ENCODE results near the gene RPL10. TPM values are rescaled to one million over a fixed set of nuclear protein-coding genes. Genes with fewer than 3 reads are reported as not detected.

The RPL10 gene
- total and polyA plus RNA-seq, 2 of the 8 experiments (the other 6 are each of a cell fraction or from before 2014, with no cell fraction given) = 2,633 to 4,293 TPM

DNA sequence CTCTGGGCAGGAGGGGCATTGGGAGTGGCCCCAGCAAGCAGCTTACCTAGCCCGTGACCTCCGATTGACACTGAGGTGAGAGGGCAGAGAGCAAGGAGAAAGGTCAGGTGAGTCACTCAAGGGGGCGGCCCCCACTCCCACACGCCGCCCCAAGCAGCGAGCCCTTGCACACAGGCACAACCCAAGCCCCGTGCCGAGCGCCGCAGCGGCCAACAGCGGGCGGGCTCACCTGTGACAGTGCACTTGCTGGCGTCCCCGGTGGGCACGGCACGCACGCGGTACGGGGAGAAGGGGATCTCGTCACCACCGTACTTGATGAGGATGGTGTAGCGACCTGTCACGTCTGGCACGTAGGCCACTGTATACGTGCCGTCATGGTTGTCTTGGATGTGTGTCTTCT is 41.0 kb upstream of the RPL10 start:
- no peak overlapping the region for H2BK12ac ChIP-seq (ENCODE audit: low read depth, low read length)
- H3K79me2 ChIP-seq (ENCODE audit: control insufficient read depth in 1 of 2, insufficient read depth in 2 of 2, low read length in 2 of 2) = peaks cover 0 to 7% of the 10 kb centered on the region in 2 experiments; a peak in 2 of 4 replicates
- no peak overlapping the region for H2BK120ac ChIP-seq (replicated peaks; ENCODE audit: low read depth, low read length)
- DNase-seq (ENCODE audit: low read depth in 1 of 2, low spot score in 2 of 2) (no peak), FAIRE-seq (no peak)
- no peak overlapping the region for H3K14ac ChIP-seq (ENCODE audit: insufficient read length)
- no peak overlapping the region for H3K4ac ChIP-seq (replicated peaks; ENCODE audit: insufficient read length, low read depth, low read length)
- TF ChIP-seq CHD1 (IDR thresholded peaks at IDR 0.05; ENCODE audit: low read depth, low read length) (no peak), POLR2AphosphoS5 (IDR thresholded peaks at IDR 0.05; ENCODE audit: low read depth, low read length) (peak; percentile 76), CHD2 (IDR thresholded peaks at IDR 0.05; ENCODE audit: low read length) (no peak), RBBP5 (IDR thresholded peaks at IDR 0.05; ENCODE audit: borderline replicate concordance, low read depth, low read length) (no peak), RNF2 (IDR thresholded peaks at IDR 0.05; ENCODE audit: borderline replicate concordance, low read depth, low read length, missing control alignments, poor library complexity, severe bottlenecking) (no peak), SP2 (IDR thresholded peaks at IDR 0.05; ENCODE audit: low read length) (no peak), KDM1A (IDR thresholded peaks at IDR 0.05; ENCODE audit: borderline replicate concordance, low read length) (no peak), YY1 (IDR thresholded peaks at IDR 0.05; ENCODE audit: low read depth, low read length) (no peak), RXRA (IDR thresholded peaks at IDR 0.05; ENCODE audit: insufficient read depth, low read depth, low read length) (no peak), POU5F1 (IDR thresholded peaks at IDR 0.05; ENCODE audit: low read depth, low read length) (no peak), POLR2A (IDR thresholded peaks at IDR 0.05; ENCODE audit: control extremely low read depth in 1 of 2, low read depth in 2 of 2, low read length in 2 of 2) (peak in 1 of 2 experiments; percentile 37; a peak in 1 of 3 replicates)
- TF ChIP-seq, protein P1, sequence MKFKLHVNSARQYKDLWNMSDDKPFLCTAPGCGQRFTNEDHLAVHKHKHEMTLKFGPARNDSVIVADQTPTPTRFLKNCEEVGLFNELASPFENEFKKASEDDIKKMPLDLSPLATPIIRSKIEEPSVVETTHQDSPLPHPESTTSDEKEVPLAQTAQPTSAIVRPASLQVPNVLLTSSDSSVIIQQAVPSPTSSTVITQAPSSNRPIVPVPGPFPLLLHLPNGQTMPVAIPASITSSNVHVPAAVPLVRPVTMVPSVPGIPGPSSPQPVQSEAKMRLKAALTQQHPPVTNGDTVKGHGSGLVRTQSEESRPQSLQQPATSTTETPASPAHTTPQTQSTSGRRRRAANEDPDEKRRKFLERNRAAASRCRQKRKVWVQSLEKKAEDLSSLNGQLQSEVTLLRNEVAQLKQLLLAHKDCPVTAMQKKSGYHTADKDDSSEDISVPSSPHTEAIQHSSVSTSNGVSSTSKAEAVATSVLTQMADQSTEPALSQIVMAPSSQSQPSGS (IDR thresholded peaks at IDR 0.05; ENCODE audit: low read length) = no peak
- WGBS, 2 experiments (ENCODE audit: extremely low coverage in 1 of 2, insufficient coverage in 1 of 2, insufficient read length in 1 of 2, insufficient replicate concordance in 2 of 2, low coverage in 1 of 2, low lambda C conversion rate in 2 of 2, missing lambda C conversion rate in 1 of 2) = 90% methylated on average over 8 of the region's 27 CpGs; no CpG with 5 or more reads in 1 of the 2 experiments
- H3K4me1 ChIP-seq (replicated peaks in 1 of 4; ENCODE audit: control insufficient read depth in 3 of 4, insufficient read depth in 4 of 4, low read length in 3 of 4) = no peaks in the 10 kb centered on the region
- no peak overlapping the region for H2BK15ac ChIP-seq (ENCODE audit: low read length)
- H4K8ac ChIP-seq (ENCODE audit: extremely low read depth, insufficient read depth, low read length) = no peak overlapping the region
- no peak overlapping the region for H3K27ac ChIP-seq (ENCODE audit: low read depth, low read length)
- H3K27me3 ChIP-seq (replicated peaks in 1 of 4; ENCODE audit: control insufficient read depth in 3 of 4, extremely low read depth in 1 of 4, insufficient read depth in 3 of 4, low read length in 3 of 4) = no peaks in the 10 kb centered on the region
- H3K9ac ChIP-seq (replicated peaks in 1 of 4; ENCODE audit: extremely low read depth in 1 of 4, low read depth in 3 of 4, low read length in 3 of 4) = no peak overlapping the region
- no peak overlapping the region for H2BK5ac ChIP-seq (ENCODE audit: low read depth, low read length)
- ChIA-PET POLR2A (ENCODE audit: partially characterized antibody) (interaction anchor here (2.2 to 15.6 kb wide), 3 partner anchors 8 to 41 kb away, joined by 12 to 348 read pairs (median 46); partner anchors contain the start of gene RPL10), CTCF (ENCODE audit: partially characterized antibody) (interaction anchor here (0.8 kb wide), 1 partner anchor 16 kb away, joined by 4 read pairs; no protein-coding TSS in a partner anchor)
- H3K36me3 ChIP-seq (ENCODE audit: control insufficient read depth in 2 of 4, insufficient read depth in 4 of 4, low read length in 3 of 4) = peaks cover 42 to 97% (median 81%) of the 10 kb centered on the region in 4 experiments; a peak in 7 of 8 replicates
- H3K23me2 ChIP-seq (ENCODE audit: low read depth, low read length) = no peaks in the 10 kb centered on the region
- H3K56ac ChIP-seq (replicated peaks; ENCODE audit: insufficient read length, low read depth, low read length) = no peak overlapping the region
- H3K23ac ChIP-seq (ENCODE audit: insufficient read length) = no peak overlapping the region
- H4K5ac ChIP-seq (ENCODE audit: insufficient read length, low read depth, low read length) = no peak overlapping the region
- no peak overlapping the region for H3K4me3 ChIP-seq (ENCODE audit: extremely low read depth in 1 of 4, insufficient read depth in 2 of 4, low read depth in 3 of 4, low read length in 4 of 4)
- H3K79me1 ChIP-seq (ENCODE audit: low read depth, low read length) = no peaks in the 10 kb centered on the region; the same call in 1 of the 2 replicates
- H4K91ac ChIP-seq (replicated peaks; ENCODE audit: insufficient read length, low read length) = no peak overlapping the region
- no peak overlapping the region for H3K4me2 ChIP-seq (ENCODE audit: insufficient read depth in 1 of 2, low read depth in 2 of 2, low read length in 2 of 2)
- no peak overlapping the region for H2BK20ac ChIP-seq (ENCODE audit: low read length)
- no peak overlapping the region for H3K18ac ChIP-seq (ENCODE audit: extremely low read depth, low read length)
- no peak overlapping the region for H2AK5ac ChIP-seq (ENCODE audit: low read depth, low read length)
- peaks cover 7 to 49% of the 10 kb centered on the region in 2 experiments for H4K20me1 ChIP-seq (replicated peaks in 1 of 2; ENCODE audit: control insufficient read depth in 1 of 2, insufficient read depth in 2 of 2, low read length in 2 of 2)
- no peaks in the 10 kb centered on the region for H3K9me3 ChIP-seq (ENCODE audit: insufficient read depth in 2 of 2, low read depth in 1 of 2, low read length in 1 of 2)
- H2AFZ ChIP-seq (ENCODE audit: low read length) = no peak overlapping the region
